GDM1 (cell line): ENCODE data around the gene ZIC4.

Source experiments
- DNase-seq: peaks from one replicate; lab custom pipeline; 2025; lab: John Stamatoyannopoulos, UW

ZIC4 gene

GRCh38 chr3:147406028-147406931 lies at the start of gene ZIC4:
Gene ZIC4, minus strand, starts transcription at chr3:147406543. Its CDS starts 3,746 bp downstream, at chr3:147402797.
- no peak for DNase-seq

GRCh38 chr3:147449669-147450068 lies 43.3 kb upstream of the ZIC4 start:
- no peak for DNase-seq

GRCh38 chr3:147447224-147447623 lies 40.9 kb upstream of the ZIC4 start:
- no peak for DNase-seq

GRCh38 chr3:147431751-147432150 lies 25.4 kb upstream of the ZIC4 start:
- DNase-seq: no peak

GRCh38 chr3:147428754-147429153 lies 22.4 kb upstream of the ZIC4 start:
- no peak for DNase-seq

- DNase-seq: no peak
Measured at GRCh38 chr3:147428326-147428725, 22.0 kb upstream of the ZIC4 start.

GRCh38 chr3:147427746-147428145 lies 21.4 kb upstream of the ZIC4 start:
- no peak for DNase-seq

- DNase-seq: no peak
Measured at GRCh38 chr3:147426931-147427330, 20.6 kb upstream of the ZIC4 start.

GRCh38 chr3:147425388-147425850 lies 19.1 kb upstream of the ZIC4 start:
- DNase-seq: no peak

GRCh38 chr3:147424581-147425387 lies 18.4 kb upstream of the ZIC4 start:
- no peak for DNase-seq

GRCh38 chr3:147423798-147424580 lies 17.6 kb upstream of the ZIC4 start:
- no peak for DNase-seq

GRCh38 chr3:147423537-147423797 lies 17.1 kb upstream of the ZIC4 start:
- DNase-seq: no peak

GRCh38 chr3:147422601-147423536 lies 16.5 kb upstream of the ZIC4 start:
- DNase-seq: no peak

- no peak for DNase-seq
Measured at GRCh38 chr3:147422196-147422595, 15.9 kb upstream of the ZIC4 start.

GRCh38 chr3:147421184-147421912 lies 15.0 kb upstream of the ZIC4 start:
- DNase-seq: no peak

GRCh38 chr3:147420353-147421183 lies 14.2 kb upstream of the ZIC4 start:
- no peak for DNase-seq

GRCh38 chr3:147419781-147420224 lies 13.5 kb upstream of the ZIC4 start:
- no peak for DNase-seq

- no peak for DNase-seq
Measured at GRCh38 chr3:147418808-147419701, 12.7 kb upstream of the ZIC4 start.
